ENCODE data around the gene HHATL. TPM values are rescaled to one million over a fixed set of nuclear protein-coding genes. Genes with fewer than 3 reads are reported as not detected.
A peak's percentile ranks its signal among the peaks of the same experiment; 100 is the strongest.

HHATL gene
- total RNA-seq, 1 donor from 2014 or later, result not detected

DNA sequence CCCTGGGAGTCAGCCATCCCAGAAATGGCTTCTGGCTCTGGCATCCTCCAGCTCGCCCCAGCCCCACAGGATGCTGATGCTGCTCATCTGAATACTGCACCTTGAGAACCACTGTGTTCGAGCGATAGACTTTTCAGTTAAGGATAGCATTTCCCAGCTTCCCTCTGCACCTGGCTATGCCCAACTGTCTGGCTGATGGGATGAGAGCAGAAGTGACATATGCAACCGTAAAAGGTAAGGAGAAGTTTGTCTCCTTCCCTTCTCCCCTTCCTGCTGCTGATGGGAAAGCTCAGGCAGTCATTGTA, 9.7 kb upstream of the HHATL start:
- H3K36me3 Mint-ChIP-seq (ENCODE audit: low read depth), result no peaks in the 10 kb centered on the region
- H3K9me3 Mint-ChIP-seq (ENCODE audit: low read depth), result no peaks in the 10 kb centered on the region
- DNase-seq (ENCODE audit: low spot score), result peak; percentile 30
- no peak overlapping the region for H3K4me3 Mint-ChIP-seq (ENCODE audit: unreplicated experiment)
- TF ChIP-seq, protein P1, sequence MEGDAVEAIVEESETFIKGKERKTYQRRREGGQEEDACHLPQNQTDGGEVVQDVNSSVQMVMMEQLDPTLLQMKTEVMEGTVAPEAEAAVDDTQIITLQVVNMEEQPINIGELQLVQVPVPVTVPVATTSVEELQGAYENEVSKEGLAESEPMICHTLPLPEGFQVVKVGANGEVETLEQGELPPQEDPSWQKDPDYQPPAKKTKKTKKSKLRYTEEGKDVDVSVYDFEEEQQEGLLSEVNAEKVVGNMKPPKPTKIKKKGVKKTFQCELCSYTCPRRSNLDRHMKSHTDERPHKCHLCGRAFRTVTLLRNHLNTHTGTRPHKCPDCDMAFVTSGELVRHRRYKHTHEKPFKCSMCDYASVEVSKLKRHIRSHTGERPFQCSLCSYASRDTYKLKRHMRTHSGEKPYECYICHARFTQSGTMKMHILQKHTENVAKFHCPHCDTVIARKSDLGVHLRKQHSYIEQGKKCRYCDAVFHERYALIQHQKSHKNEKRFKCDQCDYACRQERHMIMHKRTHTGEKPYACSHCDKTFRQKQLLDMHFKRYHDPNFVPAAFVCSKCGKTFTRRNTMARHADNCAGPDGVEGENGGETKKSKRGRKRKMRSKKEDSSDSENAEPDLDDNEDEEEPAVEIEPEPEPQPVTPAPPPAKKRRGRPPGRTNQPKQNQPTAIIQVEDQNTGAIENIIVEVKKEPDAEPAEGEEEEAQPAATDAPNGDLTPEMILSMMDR (IDR thresholded peaks at IDR 0.05), result no peak
- H3K27me3 Mint-ChIP-seq (ENCODE audit: low read depth), result peaks cover 19% of the 10 kb centered on the region
- H3K27ac Mint-ChIP-seq (ENCODE audit: unreplicated experiment), result no peak overlapping the region
- no peaks in the 10 kb centered on the region for H3K4me1 Mint-ChIP-seq (ENCODE audit: low read depth)

DNA sequence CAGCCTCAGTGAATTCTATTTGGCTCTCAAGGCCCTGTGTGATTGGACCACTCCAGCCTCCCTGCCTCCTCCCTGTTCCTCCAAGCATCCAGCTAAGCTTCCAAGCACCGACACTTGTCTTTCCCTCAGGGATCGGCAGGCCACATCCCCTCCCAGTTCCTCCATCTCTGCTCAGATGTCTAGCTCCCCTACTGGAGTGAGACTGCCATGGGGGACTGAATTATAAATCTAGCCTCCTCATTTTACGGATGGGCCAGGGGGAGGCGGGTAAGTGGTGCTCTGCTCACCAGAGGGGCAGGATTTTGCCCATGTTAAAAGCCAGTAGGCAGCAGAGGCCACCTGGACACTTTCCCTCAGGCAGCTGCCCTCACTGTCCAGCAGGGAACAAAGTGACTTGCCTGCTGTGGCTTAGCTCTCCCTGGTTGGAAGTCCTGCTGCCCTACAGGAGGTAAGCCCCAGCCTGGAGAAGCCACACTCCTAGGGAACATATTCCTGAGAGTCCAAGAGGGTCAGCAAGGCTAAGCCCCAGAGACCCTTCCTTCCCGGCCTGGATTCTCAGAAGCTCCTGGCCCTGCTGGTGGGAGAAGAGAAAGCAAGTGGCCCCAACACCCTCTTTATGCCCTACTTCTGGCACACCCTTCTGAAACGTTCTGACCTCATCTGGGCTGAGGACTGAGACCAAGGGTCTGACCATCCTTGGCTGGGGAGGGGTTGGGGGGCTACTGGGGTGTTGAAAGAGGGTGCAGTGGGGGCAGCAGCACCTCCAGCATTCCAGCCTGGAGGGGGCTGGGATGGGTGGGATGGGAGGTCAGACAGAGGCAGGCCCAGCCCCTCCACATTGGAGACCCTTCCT, 9.1 kb upstream of the HHATL start:
- no peak overlapping the region for H3K4me3 Mint-ChIP-seq (ENCODE audit: unreplicated experiment)
- DNase-seq (ENCODE audit: low spot score), result peak; percentile 29
- TF ChIP-seq, protein P1 (IDR thresholded peaks at IDR 0.05), result peak; percentile 36
- no peaks in the 10 kb centered on the region for H3K36me3 Mint-ChIP-seq (ENCODE audit: low read depth)
- no peak overlapping the region for H3K27ac Mint-ChIP-seq (ENCODE audit: unreplicated experiment)
- H3K27me3 Mint-ChIP-seq (ENCODE audit: low read depth), result peaks cover 21% of the 10 kb centered on the region
- no peaks in the 10 kb centered on the region for H3K4me1 Mint-ChIP-seq (ENCODE audit: low read depth)
- no peaks in the 10 kb centered on the region for H3K9me3 Mint-ChIP-seq (ENCODE audit: low read depth)

DNA sequence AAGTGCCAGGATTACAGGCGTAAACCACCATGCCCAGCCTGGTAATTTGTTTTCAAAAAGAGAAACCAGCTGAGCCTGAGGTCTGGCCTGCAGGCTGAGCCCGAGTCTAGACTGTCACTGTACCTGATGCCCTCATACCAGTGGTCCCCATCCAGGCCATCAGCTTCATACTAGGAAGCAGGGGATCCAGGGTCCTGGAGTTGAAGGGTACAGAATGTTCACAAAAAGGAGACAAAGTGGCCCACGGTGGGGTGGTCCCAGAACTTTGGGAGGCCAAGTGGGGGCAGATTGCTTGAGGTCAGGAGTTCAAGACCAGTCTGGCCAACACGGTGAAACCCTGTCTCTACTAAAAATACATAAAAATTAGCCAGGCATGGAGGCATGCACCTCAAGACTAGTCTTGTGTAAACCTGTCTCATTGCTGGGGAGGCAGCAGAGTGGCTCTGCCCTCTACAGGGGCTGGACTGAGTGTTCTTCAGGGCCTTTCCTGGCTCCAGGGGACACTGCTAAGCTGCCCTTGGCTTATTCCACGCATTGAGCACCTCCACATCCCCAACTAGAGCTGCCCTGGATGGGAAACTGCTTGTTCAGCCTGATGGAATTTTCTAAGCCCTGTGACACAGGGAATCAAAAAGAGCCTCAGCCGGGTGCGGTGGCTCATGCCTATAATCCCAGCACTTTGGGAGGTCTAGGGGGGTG, 7.9 kb upstream of the HHATL start:
- H3K36me3 Mint-ChIP-seq (ENCODE audit: low read depth), result no peaks in the 10 kb centered on the region
- TF ChIP-seq, protein P1 (IDR thresholded peaks at IDR 0.05), result no peak
- H3K4me1 Mint-ChIP-seq (ENCODE audit: low read depth), result no peaks in the 10 kb centered on the region
- no peak overlapping the region for H3K4me3 Mint-ChIP-seq (ENCODE audit: unreplicated experiment)
- DNase-seq (ENCODE audit: low spot score), result peak; percentile 39
- no peaks in the 10 kb centered on the region for H3K9me3 Mint-ChIP-seq (ENCODE audit: low read depth)
- no peak overlapping the region for H3K27ac Mint-ChIP-seq (ENCODE audit: unreplicated experiment)
- H3K27me3 Mint-ChIP-seq (ENCODE audit: low read depth), result peaks cover 26% of the 10 kb centered on the region

DNA sequence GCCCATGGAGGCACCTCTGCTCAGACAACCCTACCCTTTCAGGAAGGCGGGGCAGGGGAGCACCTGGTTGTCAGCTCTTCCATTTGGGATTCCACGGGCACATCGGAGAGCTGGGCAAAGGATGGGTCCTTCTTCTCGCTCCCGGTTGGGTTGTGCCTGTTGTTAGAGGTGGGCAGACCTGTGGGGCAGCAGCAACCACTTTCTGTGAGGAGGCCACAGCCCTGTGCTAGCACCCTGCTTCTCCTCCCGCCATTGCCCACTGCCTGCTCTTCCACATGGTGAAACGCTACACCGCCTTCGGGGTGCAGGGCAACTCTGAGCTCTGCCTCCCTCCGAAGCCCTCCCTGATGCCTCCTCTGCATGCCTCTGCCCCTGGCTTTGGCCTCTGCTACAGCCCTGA, 7.0 kb upstream of the HHATL start:
- H3K27me3 Mint-ChIP-seq (ENCODE audit: low read depth), result peaks cover 26% of the 10 kb centered on the region
- H3K36me3 Mint-ChIP-seq (ENCODE audit: low read depth), result no peaks in the 10 kb centered on the region
- no peaks in the 10 kb centered on the region for H3K4me1 Mint-ChIP-seq (ENCODE audit: low read depth)
- H3K4me3 Mint-ChIP-seq (ENCODE audit: unreplicated experiment), result no peak overlapping the region
- no peaks in the 10 kb centered on the region for H3K9me3 Mint-ChIP-seq (ENCODE audit: low read depth)
- DNase-seq (ENCODE audit: low spot score), result peak; percentile 63
- TF ChIP-seq, protein P1 (IDR thresholded peaks at IDR 0.05), result no peak
- H3K27ac Mint-ChIP-seq (ENCODE audit: unreplicated experiment), result no peak overlapping the region

DNA sequence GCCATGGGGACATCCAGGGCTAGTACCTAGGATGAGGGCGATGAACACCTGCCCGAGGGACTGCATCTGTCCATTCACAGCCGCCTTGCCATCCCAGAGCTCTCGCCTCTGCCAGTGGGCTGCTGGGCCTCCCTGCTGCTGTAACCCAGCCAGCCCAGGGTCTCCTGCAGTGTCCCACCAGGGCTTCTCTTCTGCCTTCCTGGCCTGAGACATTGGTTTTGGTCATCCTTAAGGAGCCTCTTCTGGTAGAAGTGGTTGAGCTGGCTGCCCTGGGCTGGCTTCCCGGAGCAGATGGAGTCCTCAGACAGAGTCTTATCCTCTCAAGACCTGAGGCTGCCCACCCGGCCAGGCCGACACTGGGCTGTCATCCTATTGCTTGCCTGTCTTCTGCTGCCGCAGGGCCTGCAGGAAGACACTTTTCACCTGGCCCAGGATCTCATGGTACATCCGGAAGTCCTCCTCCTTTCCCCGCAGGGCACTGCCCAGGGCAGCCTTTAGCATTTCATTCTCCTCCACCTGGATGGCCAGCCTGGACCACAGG, 6.1 kb upstream of the HHATL start:
- DNase-seq (ENCODE audit: low spot score), result peak; percentile 89
- Mint-ChIP-seq H3K9me3 (ENCODE audit: low read depth) (no peaks in the 10 kb centered on the region), H3K27me3 (ENCODE audit: low read depth) (peaks cover 20% of the 10 kb centered on the region), H3K4me3 (ENCODE audit: unreplicated experiment) (no peak overlapping the region), H3K36me3 (ENCODE audit: low read depth) (no peaks in the 10 kb centered on the region), H3K27ac (ENCODE audit: unreplicated experiment) (no peak overlapping the region), H3K4me1 (ENCODE audit: low read depth) (no peaks in the 10 kb centered on the region)
- TF ChIP-seq, protein P1 (IDR thresholded peaks at IDR 0.05), result no peak
